T-helper 2 cell treated with Interferon-gamma antibody and Interleukin-4, amounts not matched to agents 5 μg/mL and 100 μg/mL, for 36 hours (primary cell): Measurements from ENCODE around the gene DSE.

Source experiments
- DNase-seq: peaks from one replicate; pipeline ENCODE4 v3.0.0; 2021; ENCODE audit warnings: low spot score
- H3K27ac Mint-ChIP-seq: one replicate; pipeline ENCODE4 v1.8.0; 2021; ENCODE audit warnings: mild to moderate bottlenecking, mixed read lengths
- H3K27me3 Mint-ChIP-seq: one replicate; pipeline ENCODE4 v1.8.0; 2021; ENCODE audit warnings: low read depth, mixed read lengths
- H3K36me3 Mint-ChIP-seq: one replicate; pipeline ENCODE4 v1.8.0; 2021; ENCODE audit warnings: low read depth, mixed read lengths
- H3K4me1 Mint-ChIP-seq: one replicate; pipeline ENCODE4 v1.8.0; 2021; ENCODE audit warnings: low read depth, mixed read lengths
- H3K4me3 Mint-ChIP-seq: one replicate; pipeline ENCODE4 v1.8.0; 2022; ENCODE audit warnings: mild to moderate bottlenecking, moderate library complexity, mixed read lengths
- H3K9me3 Mint-ChIP-seq: one replicate; pipeline ENCODE4 v1.8.0; 2021; ENCODE audit warnings: mixed read lengths

Gene DSE

DNA sequence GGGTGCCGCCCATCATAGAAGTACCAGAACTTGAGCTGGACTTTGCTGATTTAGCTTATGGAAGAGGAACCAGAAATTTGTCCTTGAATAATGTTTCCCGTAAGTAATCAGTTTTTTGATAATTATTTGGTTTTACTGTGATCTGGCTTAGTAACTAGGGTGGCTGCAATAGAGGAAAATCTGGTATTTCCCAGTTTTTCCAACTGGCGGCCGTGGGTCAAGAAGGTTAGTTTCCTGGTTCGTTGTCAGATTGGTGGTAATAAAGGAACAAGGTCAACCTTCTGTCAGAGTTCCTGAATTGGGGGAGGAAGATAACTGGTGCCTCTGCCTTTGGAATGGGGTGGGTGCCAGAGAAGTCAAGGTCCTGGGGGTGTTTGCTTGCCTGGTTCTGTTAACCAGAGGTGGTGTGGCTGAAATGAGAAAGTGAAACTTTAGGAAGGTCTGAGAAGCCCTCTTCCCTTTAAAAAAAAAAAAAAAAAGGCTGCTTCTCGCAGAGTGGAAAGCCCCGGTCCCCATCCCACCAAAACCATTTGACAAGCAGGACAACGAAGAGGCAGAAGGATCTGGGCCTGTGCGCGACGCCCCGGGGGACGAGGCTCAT, 90.7 kb downstream of the DSE start, which contains the start of gene CALHM6:
TSS of gene CALHM6 (plus strand) at position 45 of the 601 bp plus-strand sequence. CDS start at position 600, 555 bp downstream.
- Mint-ChIP-seq H3K9me3 (no peaks in the 10 kb centered on the region), H3K27ac (peak within 1 kb of the TSS; percentile 51), H3K4me1 (peaks cover 55% of the 10 kb centered on the region), H3K4me3 (peak within 1 kb of the TSS; percentile 71), H3K36me3 (peaks cover 14% of the 10 kb centered on the region), H3K27me3 (peaks cover 37% of the 10 kb centered on the region)
- DNase-seq, result no peak

DNA sequence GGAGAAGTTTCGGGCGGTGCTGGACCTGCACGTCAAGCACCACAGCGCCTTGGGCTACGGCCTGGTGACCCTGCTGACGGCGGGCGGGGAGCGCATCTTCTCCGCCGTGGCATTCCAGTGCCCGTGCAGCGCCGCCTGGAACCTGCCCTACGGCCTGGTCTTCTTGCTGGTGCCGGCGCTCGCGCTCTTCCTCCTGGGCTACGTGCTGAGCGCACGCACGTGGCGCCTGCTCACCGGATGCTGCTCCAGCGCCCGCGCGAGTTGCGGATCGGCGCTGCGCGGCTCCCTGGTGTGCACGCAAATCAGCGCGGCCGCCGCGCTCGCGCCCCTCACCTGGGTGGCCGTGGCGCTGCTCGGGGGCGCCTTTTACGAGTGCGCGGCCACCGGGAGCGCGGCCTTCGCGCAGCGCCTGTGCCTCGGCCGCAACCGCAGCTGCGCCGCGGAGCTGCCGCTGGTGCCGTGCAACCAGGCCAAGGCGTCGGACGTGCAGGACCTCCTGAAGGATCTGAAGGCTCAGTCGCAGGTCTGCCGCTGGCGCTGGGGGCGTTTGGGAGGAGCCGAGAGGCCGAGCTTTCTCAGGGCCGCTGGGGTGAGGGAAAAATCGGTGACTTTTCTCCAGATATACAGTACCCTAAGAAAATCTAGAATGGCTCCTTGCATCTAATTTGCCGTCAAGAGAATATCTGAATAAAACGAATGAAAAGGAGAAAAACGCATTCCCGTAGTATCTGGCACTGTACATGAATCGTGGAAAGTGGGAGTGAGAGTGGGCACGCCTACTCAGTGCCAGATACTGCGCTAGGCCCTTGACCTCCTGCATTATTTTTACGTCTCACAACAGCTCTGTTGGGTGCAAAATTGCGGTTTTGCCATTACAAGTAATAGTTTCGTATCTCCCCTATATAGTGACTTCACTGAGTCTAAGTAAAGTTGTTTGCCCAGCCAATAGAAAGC, 91.5 kb downstream of the DSE start:
- Mint-ChIP-seq H3K4me1 (peaks cover 54% of the 10 kb centered on the region), H3K9me3 (no peaks in the 10 kb centered on the region), H3K27ac (peak overlapping the region; percentile 51)

DNA sequence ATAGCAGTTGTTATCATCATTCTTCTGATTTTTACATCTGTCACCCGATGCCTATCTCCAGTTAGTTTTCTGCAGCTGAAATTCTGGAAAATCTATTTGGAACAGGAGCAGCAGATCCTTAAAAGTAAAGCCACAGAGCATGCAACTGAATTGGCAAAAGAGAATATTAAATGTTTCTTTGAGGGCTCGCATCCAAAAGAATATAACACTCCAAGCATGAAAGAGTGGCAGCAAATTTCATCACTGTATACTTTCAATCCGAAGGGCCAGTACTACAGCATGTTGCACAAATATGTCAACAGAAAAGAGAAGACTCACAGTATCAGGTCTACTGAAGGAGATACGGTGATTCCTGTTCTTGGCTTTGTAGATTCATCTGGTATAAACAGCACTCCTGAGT, 92.6 kb downstream of the DSE start:
- Mint-ChIP-seq H3K4me3 (peak overlapping the region; percentile 75), H3K27ac (no peak overlapping the region), H3K9me3 (no peaks in the 10 kb centered on the region), H3K27me3 (peaks cover 43% of the 10 kb centered on the region), H3K4me1 (peaks cover 59% of the 10 kb centered on the region), H3K36me3 (peaks cover 14% of the 10 kb centered on the region)
- no peak for DNase-seq

More for the DNA sequence above, 91.5 kb downstream of the DSE start:
- DNase-seq, result peak; percentile 64
- peaks cover 14% of the 10 kb centered on the region for H3K36me3 Mint-ChIP-seq
- H3K4me3 Mint-ChIP-seq, result peak overlapping the region; percentile 75
- H3K27me3 Mint-ChIP-seq, result peaks cover 41% of the 10 kb centered on the region

DNA sequence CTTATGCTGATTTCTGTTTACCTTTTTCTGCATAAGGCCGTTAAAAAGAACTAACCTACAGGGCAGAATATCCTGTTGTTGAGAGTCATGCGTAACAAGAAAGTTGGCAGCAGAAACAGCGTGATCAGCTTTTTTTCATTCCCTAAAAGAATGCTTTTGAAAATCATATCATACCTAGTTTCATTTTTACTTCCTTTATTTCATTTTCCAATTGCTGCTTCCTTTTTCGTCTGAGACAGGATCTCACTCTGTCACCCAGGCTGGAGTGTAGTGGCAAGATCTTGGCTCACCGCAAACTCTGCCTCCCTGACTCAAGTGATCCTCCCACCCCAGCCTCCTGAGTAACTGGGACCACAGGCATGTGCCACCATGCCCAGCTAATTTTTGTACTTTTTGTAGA, 94.5 kb downstream of the DSE start:
- Mint-ChIP-seq H3K9me3 (peaks cover 4% of the 10 kb centered on the region), H3K36me3 (peaks cover 14% of the 10 kb centered on the region), H3K4me3 (no peak overlapping the region), H3K27ac (no peak overlapping the region), H3K27me3 (peaks cover 51% of the 10 kb centered on the region), H3K4me1 (peaks cover 52% of the 10 kb centered on the region)
- DNase-seq, result no peak

DNA sequence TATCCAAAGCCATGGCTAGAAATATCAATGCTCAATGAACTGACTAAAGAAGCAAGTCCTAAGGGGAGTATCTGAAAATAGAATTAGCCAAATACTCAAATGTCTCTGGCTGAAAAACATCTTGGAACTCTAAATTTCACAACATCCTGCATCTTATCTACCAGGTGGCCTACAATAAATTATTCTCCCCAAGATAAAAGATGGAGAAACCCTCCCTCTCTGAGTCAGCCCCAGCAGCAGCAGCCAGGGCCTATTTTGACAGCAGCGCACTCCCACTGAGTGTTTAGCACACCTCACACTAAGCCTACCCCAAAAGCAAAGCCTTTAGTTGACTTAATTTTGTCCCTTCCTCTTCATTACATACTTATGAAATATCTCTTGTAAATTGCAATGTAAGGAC, 96.3 kb downstream of the DSE start:
- Mint-ChIP-seq H3K9me3 (peaks cover 4% of the 10 kb centered on the region), H3K4me3 (no peak overlapping the region), H3K27ac (no peak overlapping the region), H3K27me3 (peaks cover 53% of the 10 kb centered on the region), H3K4me1 (peaks cover 37% of the 10 kb centered on the region), H3K36me3 (peaks cover 10% of the 10 kb centered on the region)
- no peak for DNase-seq

DNA sequence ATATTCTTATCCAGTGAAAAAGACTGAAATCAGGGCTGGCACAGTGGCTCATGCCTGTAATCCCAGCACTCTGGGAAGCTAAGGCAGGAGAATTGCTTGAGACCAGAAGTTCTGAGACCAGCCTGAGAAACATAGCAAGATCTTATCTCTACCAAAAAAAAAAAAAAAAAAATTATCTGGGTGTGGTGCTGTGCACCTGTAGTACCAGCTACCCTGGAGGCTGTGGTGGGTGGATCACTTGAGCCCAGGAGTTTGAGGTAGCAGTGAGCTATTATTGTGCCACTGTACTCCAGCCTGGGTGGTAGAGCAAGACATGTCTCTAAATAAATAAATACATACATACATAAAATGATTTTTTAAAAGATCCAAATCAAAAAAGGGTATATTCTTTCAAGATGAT, 96.8 kb downstream of the DSE start:
- no peak for DNase-seq
- peaks cover 10% of the 10 kb centered on the region for H3K36me3 Mint-ChIP-seq
- H3K4me1 Mint-ChIP-seq, result peaks cover 35% of the 10 kb centered on the region
- H3K9me3 Mint-ChIP-seq, result peaks cover 4% of the 10 kb centered on the region
- no peak overlapping the region for H3K4me3 Mint-ChIP-seq
- H3K27ac Mint-ChIP-seq, result no peak overlapping the region
- peaks cover 55% of the 10 kb centered on the region for H3K27me3 Mint-ChIP-seq

DNA sequence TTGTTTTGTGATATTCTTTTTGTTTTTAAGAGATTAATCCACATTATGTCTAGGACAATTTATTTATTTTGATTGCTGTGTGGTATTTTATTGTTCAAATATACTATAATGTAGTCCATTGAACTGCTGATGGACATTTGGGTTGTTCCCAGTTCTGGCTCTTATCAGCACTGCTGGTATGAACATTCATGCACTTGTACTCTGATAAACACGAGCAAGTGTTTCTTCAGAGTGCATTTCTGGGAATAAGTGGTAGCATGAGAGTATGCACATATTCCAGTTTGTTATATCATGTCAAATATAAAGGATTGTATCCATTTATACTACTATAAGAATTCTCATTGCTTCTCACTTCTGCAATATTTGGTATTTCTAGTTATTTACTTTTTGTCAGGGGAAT, 97.5 kb downstream of the DSE start:
- Mint-ChIP-seq H3K27ac (no peak overlapping the region), H3K36me3 (peaks cover 5% of the 10 kb centered on the region), H3K4me1 (peaks cover 30% of the 10 kb centered on the region), H3K27me3 (peaks cover 51% of the 10 kb centered on the region), H3K9me3 (peaks cover 4% of the 10 kb centered on the region), H3K4me3 (no peak overlapping the region)
- DNase-seq, result no peak

DNA sequence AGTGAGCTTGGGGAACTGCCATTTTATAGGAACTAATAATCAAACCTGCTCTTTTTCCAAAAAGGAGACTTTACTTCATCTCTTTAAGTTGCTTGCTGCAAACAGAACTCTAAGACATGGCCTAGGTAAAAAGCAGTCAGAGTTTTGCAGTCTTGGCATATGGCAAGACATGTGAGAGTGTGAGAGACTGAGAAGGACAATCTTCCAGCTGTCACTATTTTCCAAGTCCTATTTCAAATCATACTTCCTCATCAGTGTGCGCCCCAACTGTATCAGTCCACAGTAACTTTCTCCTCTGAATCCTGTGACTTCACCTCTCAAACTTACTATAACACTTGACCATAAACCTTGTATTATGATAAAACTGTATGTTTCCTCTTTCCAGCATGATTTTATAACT, 100.8 kb downstream of the DSE start:
- Mint-ChIP-seq H3K27ac (no peak overlapping the region), H3K9me3 (peaks cover 4% of the 10 kb centered on the region)

DNA sequence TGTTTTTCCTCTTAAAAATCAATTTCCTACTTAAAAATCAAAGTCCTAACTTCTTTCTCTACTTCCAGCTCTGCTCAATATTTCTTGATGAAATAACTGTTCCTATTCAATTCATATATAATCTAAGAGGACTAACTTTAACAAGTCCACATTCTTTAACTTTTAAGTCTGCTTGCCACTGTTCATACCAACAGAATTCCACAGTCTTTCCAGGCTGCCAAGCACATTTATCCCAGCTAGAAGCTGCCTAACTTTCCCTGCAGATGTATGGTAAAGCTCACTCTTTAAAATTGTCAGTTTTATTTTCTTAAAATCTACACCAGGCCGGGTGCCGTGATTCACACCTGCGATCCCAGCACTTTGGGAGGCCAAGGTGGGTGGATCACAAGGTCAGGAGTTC, 102.0 kb downstream of the DSE start:
- no peak for DNase-seq
- Mint-ChIP-seq H3K27me3 (peaks cover 47% of the 10 kb centered on the region), H3K27ac (no peak overlapping the region)

More for the DNA sequence above, 100.8 kb downstream of the DSE start:
- peaks cover 47% of the 10 kb centered on the region for H3K27me3 Mint-ChIP-seq
- H3K4me3 Mint-ChIP-seq, result no peak overlapping the region
- no peak for DNase-seq
- peaks cover 1% of the 10 kb centered on the region for H3K36me3 Mint-ChIP-seq
- peaks cover 30% of the 10 kb centered on the region for H3K4me1 Mint-ChIP-seq

DNA sequence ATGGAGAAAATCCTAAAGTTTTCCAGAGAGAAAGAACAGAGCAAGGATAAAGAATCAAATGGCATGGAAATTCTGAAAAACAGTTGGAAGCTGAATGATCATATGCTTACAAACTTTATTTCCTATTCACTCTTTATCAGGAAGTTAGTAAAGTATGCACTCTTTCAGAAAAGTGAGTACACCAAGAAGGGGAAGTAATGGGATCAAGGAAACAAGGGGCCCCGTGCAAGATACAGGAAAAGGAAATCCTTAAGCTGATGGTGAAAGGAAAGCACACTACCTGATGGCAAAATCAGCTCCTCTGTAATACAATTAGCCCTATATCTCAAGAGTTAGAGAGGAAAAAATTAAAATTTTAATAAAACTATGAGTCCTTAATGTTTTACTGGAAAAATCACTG, 104.4 kb downstream of the DSE start:
- Mint-ChIP-seq H3K36me3 (peaks cover 1% of the 10 kb centered on the region), H3K9me3 (peaks cover 4% of the 10 kb centered on the region), H3K4me3 (peak overlapping the region; percentile 52), H3K27ac (peak overlapping the region; percentile 68), H3K4me1 (peaks cover 23% of the 10 kb centered on the region), H3K27me3 (peaks cover 46% of the 10 kb centered on the region)
- no peak for DNase-seq

More for the DNA sequence above, 102.0 kb downstream of the DSE start:
- peaks cover 8% of the 10 kb centered on the region for H3K9me3 Mint-ChIP-seq
- H3K36me3 Mint-ChIP-seq, result peaks cover 1% of the 10 kb centered on the region
- H3K4me1 Mint-ChIP-seq, result peaks cover 25% of the 10 kb centered on the region
- no peak overlapping the region for H3K4me3 Mint-ChIP-seq

DNA sequence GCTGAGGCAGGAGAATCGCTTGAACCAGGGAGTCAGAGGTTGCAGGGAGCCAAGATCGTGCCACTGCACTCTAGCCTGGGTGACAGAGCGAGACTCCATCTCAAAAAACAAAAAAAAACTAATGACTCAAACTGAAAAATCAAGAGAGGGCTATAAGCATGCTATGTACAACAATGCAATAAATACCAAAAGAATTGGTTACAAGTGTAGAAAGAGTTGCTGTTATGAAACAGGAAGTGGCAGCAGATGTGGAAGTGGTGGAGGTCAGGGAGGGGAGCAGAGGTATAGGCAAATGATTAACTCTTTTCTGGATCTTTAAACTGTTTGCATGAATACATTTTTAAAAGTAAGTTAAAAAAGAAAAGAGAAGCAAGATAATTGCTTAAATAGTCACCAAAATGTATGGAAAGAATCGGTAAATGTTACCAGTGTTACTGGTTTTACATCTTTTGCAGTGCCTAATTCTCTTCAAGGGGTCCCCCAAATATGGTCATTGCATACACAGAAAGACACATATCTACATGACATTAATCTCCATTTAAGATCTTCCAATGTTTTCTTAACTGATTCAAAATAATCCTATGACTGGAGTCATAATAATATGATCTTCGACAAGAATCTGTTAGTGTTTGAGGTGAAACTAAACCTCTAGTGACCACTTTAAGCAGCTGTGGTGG, 105.4 kb downstream of the DSE start:
- peak; percentile 59 for DNase-seq
- H3K27me3 Mint-ChIP-seq, result peaks cover 44% of the 10 kb centered on the region
- peaks cover 23% of the 10 kb centered on the region for H3K4me1 Mint-ChIP-seq
- H3K9me3 Mint-ChIP-seq, result peaks cover 4% of the 10 kb centered on the region
- H3K36me3 Mint-ChIP-seq, result peaks cover 1% of the 10 kb centered on the region
- H3K4me3 Mint-ChIP-seq, result peak overlapping the region; percentile 52
- H3K27ac Mint-ChIP-seq, result peak overlapping the region; percentile 39

DNA sequence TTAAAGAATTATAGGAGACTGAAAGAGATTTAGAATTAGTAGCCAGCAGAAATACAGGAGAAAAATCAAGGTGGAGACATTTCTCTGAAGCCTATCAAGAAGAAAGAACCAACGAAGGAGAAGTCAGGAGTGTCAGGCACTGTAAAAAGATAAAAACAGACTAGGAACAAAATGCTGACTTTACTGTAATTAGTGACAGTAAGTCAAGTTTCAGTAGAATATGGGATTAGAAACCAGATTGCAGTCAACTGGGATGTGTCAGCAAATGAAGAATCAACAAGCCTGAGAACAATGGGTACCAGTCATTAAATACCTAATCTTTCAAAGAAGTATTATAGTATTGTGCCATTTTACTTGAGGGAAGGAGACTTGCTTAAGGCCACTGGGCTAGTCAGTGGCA, 112.0 kb downstream of the DSE start:
- H3K36me3 Mint-ChIP-seq, result no peaks in the 10 kb centered on the region
- no peaks in the 10 kb centered on the region for H3K9me3 Mint-ChIP-seq
- H3K27me3 Mint-ChIP-seq, result peaks cover 58% of the 10 kb centered on the region
- DNase-seq, result no peak
- H3K27ac Mint-ChIP-seq, result no peak overlapping the region
- no peak overlapping the region for H3K4me3 Mint-ChIP-seq
- no peaks in the 10 kb centered on the region for H3K4me1 Mint-ChIP-seq

DNA sequence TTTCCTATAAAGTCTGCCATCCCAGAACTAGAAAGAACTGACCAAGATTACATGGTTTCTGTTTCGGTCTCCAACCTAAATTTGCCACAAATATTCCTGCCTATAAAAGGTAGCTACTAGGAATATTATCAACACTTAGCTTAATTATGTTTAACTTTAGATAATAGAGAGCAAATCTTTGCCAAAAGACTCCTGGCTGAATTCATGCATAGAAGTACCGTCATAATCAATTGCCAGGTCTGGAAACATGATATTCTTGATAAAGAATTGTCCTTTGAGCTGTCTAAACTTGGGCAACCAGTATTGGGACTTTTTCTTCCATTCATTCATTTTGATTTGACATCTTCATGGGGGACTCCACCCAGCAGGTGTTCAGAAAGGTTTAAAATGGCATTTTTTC, 112.9 kb downstream of the DSE start:
- Mint-ChIP-seq H3K36me3 (no peaks in the 10 kb centered on the region), H3K27me3 (peaks cover 61% of the 10 kb centered on the region), H3K9me3 (no peaks in the 10 kb centered on the region), H3K4me3 (no peak overlapping the region), H3K27ac (no peak overlapping the region), H3K4me1 (no peaks in the 10 kb centered on the region)
- DNase-seq, result no peak
